Esophagus squamous epithelium (tissue), 5 donors: ENCODE data around the gene OBI1. TPM values are rescaled to one million over a fixed set of nuclear protein-coding genes. Genes with fewer than 3 reads are reported as not detected.

ENCODE experiments used
- DNase-seq: peaks from one replicate; lab custom pipeline; 2025; lab: John Stamatoyannopoulos, UW
- H3K27ac ChIP-seq, 4 donors: fragments of 200-600 bp; sonication (generic); one replicate each; pipeline ENCODE4 v1.5.1; 2016 to 2019; ENCODE audit warnings: mild to moderate bottlenecking in 1 of 4
- H3K27me3 ChIP-seq, 4 donors: fragments of 200-600 bp; sonication (generic); 1 replicate in 3 of 4; 2 replicates in 1 of 4; pipeline versions ENCODE4 v1.5.1 to v1.6.0; 2017 to 2021; ENCODE audit warnings: antibody characterized with exemption in 1 of 4
- H3K36me3 ChIP-seq, 3 donors: fragments of 200-600 bp; sonication (generic); one replicate each; pipeline ENCODE4 v1.5.1; 2016 to 2019
- H3K4me1 ChIP-seq, 3 donors: fragments of 200-600 bp; sonication (generic); one replicate each; pipeline ENCODE4 v1.5.1; 2017 to 2019
- H3K4me3 ChIP-seq, 4 donors: fragments of 200-600 bp; sonication (generic); 1 replicate in 3 of 4; 2 replicates in 1 of 4; pipeline ENCODE4 v1.5.1; 2016 to 2019; ENCODE audit warnings: mild to moderate bottlenecking in 2 of 4, moderate library complexity in 1 of 4
- H3K9me3 ChIP-seq, 3 donors: fragments of 200-600 bp; sonication (generic); one replicate each; pipeline ENCODE4 v1.5.1; 2016 to 2019
- POLR2A ChIP-seq, 4 donors: fragments of 450-650 bp; IDR thresholded peaks; one replicate each; pipeline ENCODE4 v1.6.1; 2017; ENCODE audit warnings: antibody characterized with exemption in 4 of 4, mild to moderate bottlenecking in 4 of 4, moderate library complexity in 3 of 4
- WGBS, 2 donors: methylation state at CpG; one replicate each; pipeline ENCODE4 v1.1.5; 2018; 5-methylcytosine and 5-hydroxymethylcytosine counted together
- intact Hi-C: fragments of 100-400 bp; cut with DNase I; formaldehyde crosslinking; loops from one replicate; pipeline ENCODE4 v1.15.0; 2022
- total RNA-seq, 4 donors: library from RNA; depleted of rRNA; stranded (reverse); fragments of >200 nt; gene quantifications; one replicate each; pipeline ENCODE4 v1.1.0, GENCODE V29; 2016
- TF ChIP-seq, protein P1 (sequence below), 6 experiments: fragments of 450-650 bp in 4 of 6; fragments of 200-600 bp in 2 of 6; sonication (generic) in 2 of 6; IDR thresholded peaks; one replicate each; pipeline ENCODE4 v1.5.1; 2016 to 2019; ENCODE audit warnings: antibody characterized with exemption in 6 of 6, mild to moderate bottlenecking in 4 of 6, moderate library complexity in 4 of 6
- donor health status: DM: yes; HTN: yes; CAD: no.

The OBI1 gene
- total RNA-seq, 4 donors from 2014 or later = 3.4 to 9.3 (median 7.0) TPM

DNA sequence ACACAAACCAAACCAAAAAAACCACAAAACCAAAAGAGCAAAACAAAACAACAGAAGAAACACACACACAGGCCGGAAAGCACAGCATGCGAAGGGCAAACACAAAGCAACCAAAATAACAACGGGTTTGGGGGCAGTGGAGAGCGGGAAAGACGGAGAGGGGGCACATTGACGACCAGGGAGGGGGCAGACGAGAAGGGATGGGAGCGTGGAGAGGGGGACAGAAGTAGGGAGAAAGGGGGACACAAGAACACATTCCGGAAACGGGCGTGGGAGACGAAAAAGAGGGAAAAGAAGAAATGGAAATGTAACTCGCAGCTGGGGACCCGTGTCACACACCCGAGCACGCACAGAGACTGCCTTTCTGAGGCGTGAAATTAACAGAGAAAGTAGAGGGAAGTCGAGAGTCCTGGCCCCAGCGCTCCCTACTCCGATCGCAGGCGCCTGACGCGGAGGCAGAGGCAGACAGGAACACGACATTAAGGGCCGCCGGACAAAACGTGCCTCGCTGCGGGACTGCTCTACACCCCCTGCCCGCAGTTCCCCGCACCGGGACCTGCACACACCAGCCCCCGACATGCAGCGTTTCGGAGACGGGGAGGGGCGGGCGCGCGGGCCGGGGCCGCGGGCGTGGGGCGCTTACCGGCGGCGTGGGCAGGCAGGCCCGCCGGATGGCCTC lies 56.3 kb downstream of the OBI1 start:
- intact Hi-C loops = no loop called here
- no peak for TF ChIP-seq POLR2A (IDR thresholded peaks at IDR 0.05)
- TF ChIP-seq, protein P1, sequence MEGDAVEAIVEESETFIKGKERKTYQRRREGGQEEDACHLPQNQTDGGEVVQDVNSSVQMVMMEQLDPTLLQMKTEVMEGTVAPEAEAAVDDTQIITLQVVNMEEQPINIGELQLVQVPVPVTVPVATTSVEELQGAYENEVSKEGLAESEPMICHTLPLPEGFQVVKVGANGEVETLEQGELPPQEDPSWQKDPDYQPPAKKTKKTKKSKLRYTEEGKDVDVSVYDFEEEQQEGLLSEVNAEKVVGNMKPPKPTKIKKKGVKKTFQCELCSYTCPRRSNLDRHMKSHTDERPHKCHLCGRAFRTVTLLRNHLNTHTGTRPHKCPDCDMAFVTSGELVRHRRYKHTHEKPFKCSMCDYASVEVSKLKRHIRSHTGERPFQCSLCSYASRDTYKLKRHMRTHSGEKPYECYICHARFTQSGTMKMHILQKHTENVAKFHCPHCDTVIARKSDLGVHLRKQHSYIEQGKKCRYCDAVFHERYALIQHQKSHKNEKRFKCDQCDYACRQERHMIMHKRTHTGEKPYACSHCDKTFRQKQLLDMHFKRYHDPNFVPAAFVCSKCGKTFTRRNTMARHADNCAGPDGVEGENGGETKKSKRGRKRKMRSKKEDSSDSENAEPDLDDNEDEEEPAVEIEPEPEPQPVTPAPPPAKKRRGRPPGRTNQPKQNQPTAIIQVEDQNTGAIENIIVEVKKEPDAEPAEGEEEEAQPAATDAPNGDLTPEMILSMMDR (IDR thresholded peaks at IDR 0.05) = no peak
- no peak for DNase-seq
- Histone ChIP-seq H3K4me1 (peaks cover 20 to 47% (median 22%) of the 10 kb centered on the region in 3 donors), H3K4me3 (peak overlapping the region; percentile 7 to 59 (median 30)), H3K27me3 (peaks cover 20 to 98% (median 60%) of the 10 kb centered on the region in 4 donors), H3K36me3 (no peaks in the 10 kb centered on the region), H3K27ac (no peak overlapping the region), H3K9me3 (no peaks in the 10 kb centered on the region)
- WGBS, 2 donors = 3 to 7% methylated on average over 30 of the region's 51 CpGs

DNA sequence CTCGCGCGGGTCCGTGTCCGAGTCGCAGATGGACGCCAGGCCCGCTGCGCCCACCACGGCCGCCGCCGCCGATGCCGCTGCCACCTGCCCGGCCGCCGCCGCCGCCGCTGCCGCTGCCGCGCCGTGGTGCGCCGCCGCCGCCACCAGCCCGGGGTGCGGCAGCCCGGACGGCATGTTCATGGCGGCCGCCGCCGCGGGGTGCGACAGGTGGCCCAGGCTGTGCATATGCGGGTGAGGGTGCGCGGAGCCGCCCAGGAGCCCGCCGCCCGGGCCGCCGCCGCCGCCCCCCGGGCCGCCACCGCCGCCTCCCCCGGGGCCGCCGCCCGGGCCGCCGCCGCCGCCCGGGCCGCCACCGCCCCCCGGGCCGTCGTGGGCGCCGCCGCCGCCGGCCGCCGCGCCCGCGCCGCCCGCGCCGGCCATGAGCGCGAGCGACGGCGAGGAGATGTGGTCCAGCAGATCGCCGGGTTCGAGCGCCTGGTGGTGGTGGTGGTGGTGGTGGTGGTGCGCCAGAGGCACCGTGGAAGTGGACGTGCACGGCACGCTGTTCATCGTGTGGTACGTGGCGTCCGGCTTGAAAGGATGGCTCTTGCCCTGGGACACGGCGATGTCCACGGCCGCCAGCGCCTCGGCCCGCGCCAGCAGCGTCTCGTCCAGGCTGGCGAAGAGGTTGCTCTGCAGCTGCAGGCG lies 56.9 kb downstream of the OBI1 start:
- peaks cover 18 to 45% (median 19%) of the 10 kb centered on the region in 3 donors for H3K4me1 ChIP-seq
- no peaks in the 10 kb centered on the region for H3K36me3 ChIP-seq
- intact Hi-C loops = no loop called here
- no peak for DNase-seq
- no peak overlapping the region for H3K27ac ChIP-seq
- H3K4me3 ChIP-seq = peak overlapping the region in 2 of 4 donors; percentile 46 to 59
- WGBS, 2 donors = 6 to 23% methylated on average over 8 to 21 of the region's 112 CpGs
- TF ChIP-seq, protein P1 (IDR thresholded peaks at IDR 0.05) = no peak
- no peak for TF ChIP-seq POLR2A (IDR thresholded peaks at IDR 0.05)
- peaks cover 18 to 98% (median 58%) of the 10 kb centered on the region in 4 donors for H3K27me3 ChIP-seq
- H3K9me3 ChIP-seq = no peaks in the 10 kb centered on the region

GRCh38 chr13:78601124-78601873 lies 57.7 kb downstream of the OBI1 start:
- Histone ChIP-seq H3K9me3 (no peaks in the 10 kb centered on the region), H3K36me3 (no peaks in the 10 kb centered on the region), H3K27me3 (peaks cover 22 to 98% (median 59%) of the 10 kb centered on the region in 4 donors), H3K4me3 (peak overlapping the region in 2 of 4 donors; percentile 36 to 55), H3K4me1 (peaks cover 19 to 46% (median 24%) of the 10 kb centered on the region in 3 donors), H3K27ac (no peak overlapping the region)
- 11 to 13% methylated on average over 12 to 18 of the region's 58 CpGs for WGBS, 2 donors
- intact Hi-C loops = no loop called here
- TF ChIP-seq, protein P1 (IDR thresholded peaks at IDR 0.05) = no peak
- TF ChIP-seq POLR2A (IDR thresholded peaks at IDR 0.05) = no peak
- no peak for DNase-seq

DNA sequence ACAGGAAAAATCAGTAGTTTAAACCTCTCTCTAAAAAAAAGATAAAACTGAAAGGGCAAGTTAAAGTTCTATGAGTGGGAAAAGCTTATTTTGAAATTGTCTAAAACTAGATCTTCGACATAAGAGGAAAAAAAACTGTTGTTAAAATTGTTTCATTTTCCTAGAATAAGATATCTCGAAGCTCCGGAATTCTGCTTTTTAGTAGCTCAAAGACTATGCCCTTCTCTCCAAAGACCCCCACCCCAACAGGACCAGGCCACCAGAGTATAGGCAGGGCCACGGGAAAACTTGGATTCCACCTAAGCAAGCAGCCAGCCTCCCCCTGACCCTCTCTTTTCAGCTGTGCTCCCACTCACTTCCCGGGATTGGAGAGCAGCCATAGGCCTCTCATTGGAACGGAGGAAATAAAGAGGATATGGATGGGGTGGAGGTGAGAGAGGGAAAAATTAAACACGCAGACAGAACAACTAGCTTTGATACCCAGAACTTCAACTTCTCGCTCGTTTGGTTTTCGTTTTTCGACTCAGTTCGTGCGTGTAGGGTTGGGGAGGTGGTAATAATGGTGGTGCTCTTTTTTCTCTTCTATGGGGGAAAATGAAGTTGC lies 58.6 kb downstream of the OBI1 start:
- TF ChIP-seq POLR2A (IDR thresholded peaks at IDR 0.05) = no peak
- TF ChIP-seq, protein P1 (IDR thresholded peaks at IDR 0.05) = no peak
- no peaks in the 10 kb centered on the region for H3K9me3 ChIP-seq
- intact Hi-C loops = no loop called here
- no peak for DNase-seq
- H3K27me3 ChIP-seq = peaks cover 28 to 98% (median 60%) of the 10 kb centered on the region in 4 donors
- no peak overlapping the region for H3K27ac ChIP-seq
- H3K4me1 ChIP-seq = peaks cover 19 to 55% (median 24%) of the 10 kb centered on the region in 3 donors
- WGBS, 2 donors = 24 to 36% methylated on average over 12 of the region's 13 CpGs
- no peaks in the 10 kb centered on the region for H3K36me3 ChIP-seq
- no peak overlapping the region for H3K4me3 ChIP-seq
